ENCODE results near the gene ART3. TPM values are rescaled to one million over a fixed set of nuclear protein-coding genes. Genes with fewer than 3 reads are reported as not detected.

The ART3 gene
- total RNA-seq, 2 experiments from 2014 or later, result not detected

DNA sequence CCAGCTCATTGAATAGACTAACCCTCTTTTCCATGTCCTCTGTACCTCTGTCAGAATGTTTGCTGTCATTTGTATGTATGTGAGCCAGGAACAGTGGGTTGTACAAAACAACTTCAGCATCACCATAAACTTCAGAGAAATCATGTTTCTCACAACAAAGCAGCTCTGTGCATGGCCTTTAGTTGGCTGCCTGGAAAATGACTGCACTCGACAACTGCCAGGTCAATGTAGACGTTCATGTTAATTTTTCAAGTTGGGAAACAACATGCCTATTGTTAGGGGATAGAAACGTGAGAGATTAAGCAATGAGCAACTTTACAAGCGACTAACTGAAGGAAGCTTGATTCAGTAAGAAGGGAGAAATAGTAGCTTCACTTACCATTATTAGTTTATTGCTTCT lies 20.8 kb upstream of the ART3 start:
- no peak overlapping the region for H3K4me3 Mint-ChIP-seq
- H3K27ac Mint-ChIP-seq, result no peak overlapping the region
- H3K36me3 Mint-ChIP-seq (ENCODE audit: low read depth), result no peaks in the 10 kb centered on the region
- ATAC-seq (no peak), DNase-seq (no peak)
- TF ChIP-seq, protein P1, sequence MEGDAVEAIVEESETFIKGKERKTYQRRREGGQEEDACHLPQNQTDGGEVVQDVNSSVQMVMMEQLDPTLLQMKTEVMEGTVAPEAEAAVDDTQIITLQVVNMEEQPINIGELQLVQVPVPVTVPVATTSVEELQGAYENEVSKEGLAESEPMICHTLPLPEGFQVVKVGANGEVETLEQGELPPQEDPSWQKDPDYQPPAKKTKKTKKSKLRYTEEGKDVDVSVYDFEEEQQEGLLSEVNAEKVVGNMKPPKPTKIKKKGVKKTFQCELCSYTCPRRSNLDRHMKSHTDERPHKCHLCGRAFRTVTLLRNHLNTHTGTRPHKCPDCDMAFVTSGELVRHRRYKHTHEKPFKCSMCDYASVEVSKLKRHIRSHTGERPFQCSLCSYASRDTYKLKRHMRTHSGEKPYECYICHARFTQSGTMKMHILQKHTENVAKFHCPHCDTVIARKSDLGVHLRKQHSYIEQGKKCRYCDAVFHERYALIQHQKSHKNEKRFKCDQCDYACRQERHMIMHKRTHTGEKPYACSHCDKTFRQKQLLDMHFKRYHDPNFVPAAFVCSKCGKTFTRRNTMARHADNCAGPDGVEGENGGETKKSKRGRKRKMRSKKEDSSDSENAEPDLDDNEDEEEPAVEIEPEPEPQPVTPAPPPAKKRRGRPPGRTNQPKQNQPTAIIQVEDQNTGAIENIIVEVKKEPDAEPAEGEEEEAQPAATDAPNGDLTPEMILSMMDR (IDR thresholded peaks at IDR 0.05), result no peak
- H3K4me1 Mint-ChIP-seq (ENCODE audit: low read depth), result peaks cover 24% of the 10 kb centered on the region
- intact Hi-C loops (cut with micrococcal nuclease), result no loop called here
- H3K9me3 Mint-ChIP-seq, result no peaks in the 10 kb centered on the region
- POLR2A ChIA-PET, result interaction anchor here (0.6 to 0.7 kb wide), 2 partner anchors 15 to 97 kb away, joined by 3 read pairs; no protein-coding TSS in a partner anchor
- peaks cover 25% of the 10 kb centered on the region for H3K27me3 Mint-ChIP-seq
- CTCF ChIA-PET, result interaction anchor here (0.9 to 4.0 kb wide), 6 partner anchors 10 to 159 kb away, joined by 3 to 30 read pairs (median 6); no protein-coding TSS in a partner anchor

DNA sequence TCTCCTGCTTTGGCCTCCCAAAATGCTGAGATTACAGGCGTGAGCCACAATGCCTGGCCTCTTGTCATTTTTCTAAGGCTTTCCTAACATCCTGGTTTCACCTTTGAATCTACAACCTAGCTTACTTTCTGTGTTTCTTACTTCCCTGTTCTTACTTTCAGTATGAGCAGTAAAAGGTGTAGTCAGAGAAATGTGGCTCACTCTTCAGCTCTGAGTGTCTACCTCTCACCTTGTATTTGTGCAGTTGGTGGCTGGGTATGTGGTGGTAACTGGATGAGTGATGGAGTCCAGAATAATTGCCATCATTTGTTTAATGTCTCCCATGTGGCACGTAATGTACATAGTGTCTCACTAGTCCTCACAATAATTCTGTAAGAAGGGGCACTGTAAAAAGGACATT lies 19.5 kb upstream of the ART3 start:
- ATAC-seq (peak; percentile 80), DNase-seq (peak; percentile 44)
- POLR2A ChIA-PET, result no interaction called here
- peaks cover 24% of the 10 kb centered on the region for H3K27me3 Mint-ChIP-seq
- no peaks in the 10 kb centered on the region for H3K36me3 Mint-ChIP-seq (ENCODE audit: low read depth)
- TF ChIP-seq, protein P1 (IDR thresholded peaks at IDR 0.05), result no peak
- no peak overlapping the region for H3K4me3 Mint-ChIP-seq
- intact Hi-C loops (cut with micrococcal nuclease), result no loop called here
- H3K4me1 Mint-ChIP-seq (ENCODE audit: low read depth), result peaks cover 35% of the 10 kb centered on the region
- CTCF ChIA-PET, result interaction anchor here (1.1 to 4.0 kb wide), 5 partner anchors 9 to 160 kb away, joined by 3 to 30 read pairs (median 7); no protein-coding TSS in a partner anchor
- no peaks in the 10 kb centered on the region for H3K9me3 Mint-ChIP-seq
- H3K27ac Mint-ChIP-seq, result no peak overlapping the region

DNA sequence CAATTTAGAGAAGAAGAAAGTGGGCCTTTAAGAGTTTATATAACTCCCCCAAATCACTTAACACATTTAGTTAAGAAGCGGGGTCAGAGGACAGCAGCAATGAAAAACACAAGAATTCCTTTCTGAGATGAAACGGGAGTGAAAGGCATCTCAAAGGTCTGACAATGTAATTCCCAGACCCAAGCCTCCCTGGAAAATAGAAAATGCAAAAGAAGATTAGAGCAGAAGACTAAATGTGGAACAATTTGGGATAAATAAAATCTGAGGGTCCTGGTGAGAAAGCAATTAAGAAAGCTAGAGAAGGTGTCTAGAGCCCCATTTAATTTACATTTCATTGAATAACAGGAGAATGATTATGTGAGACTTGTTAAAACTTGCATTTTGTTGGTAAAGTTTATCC lies 19.1 kb upstream of the ART3 start:
- ATAC-seq (no peak), DNase-seq (no peak)
- no peaks in the 10 kb centered on the region for H3K36me3 Mint-ChIP-seq (ENCODE audit: low read depth)
- H3K27me3 Mint-ChIP-seq, result peaks cover 24% of the 10 kb centered on the region
- no peak overlapping the region for H3K4me3 Mint-ChIP-seq
- no peak overlapping the region for H3K27ac Mint-ChIP-seq
- H3K4me1 Mint-ChIP-seq (ENCODE audit: low read depth), result peaks cover 39% of the 10 kb centered on the region
- TF ChIP-seq, protein P1 (IDR thresholded peaks at IDR 0.05), result no peak
- ChIA-PET POLR2A (interaction anchor here (0.8 kb wide), 1 partner anchor 60 kb away, joined by 3 read pairs; no protein-coding TSS in a partner anchor), CTCF (interaction anchor here (0.8 to 4.0 kb wide), 3 partner anchors 11 to 60 kb away, joined by 3 to 30 read pairs (median 4); no protein-coding TSS in a partner anchor)
- no peaks in the 10 kb centered on the region for H3K9me3 Mint-ChIP-seq
- intact Hi-C loops (cut with micrococcal nuclease), result no loop called here

DNA sequence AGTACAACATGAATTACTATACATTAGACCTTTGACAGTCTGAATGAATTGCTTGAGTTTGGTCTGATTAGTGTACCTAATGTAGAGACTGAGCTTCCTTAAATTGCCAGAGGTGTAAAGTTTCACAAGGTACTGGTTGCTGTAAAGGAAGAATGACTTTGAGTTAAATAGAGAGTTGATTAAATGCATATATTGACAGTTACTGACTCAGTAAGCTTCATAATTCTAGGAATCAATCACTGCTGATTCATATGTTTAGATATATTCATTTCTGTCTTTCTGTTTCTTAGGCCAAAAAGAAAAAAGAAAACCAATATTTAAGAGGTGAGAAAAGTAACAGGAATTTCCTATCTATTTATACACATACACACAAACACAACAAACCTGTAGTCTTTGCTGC lies 16.2 kb upstream of the ART3 start:
- Mint-ChIP-seq H3K27me3 (peaks cover 37% of the 10 kb centered on the region), H3K4me3 (no peak overlapping the region), H3K4me1 (ENCODE audit: low read depth) (peaks cover 56% of the 10 kb centered on the region), H3K36me3 (ENCODE audit: low read depth) (no peaks in the 10 kb centered on the region), H3K27ac (peak overlapping the region; percentile 62), H3K9me3 (no peaks in the 10 kb centered on the region)
- no peak for DNase-seq
- peak; percentile 70 for ATAC-seq
- TF ChIP-seq, protein P1 (IDR thresholded peaks at IDR 0.05), result no peak
- CTCF ChIA-PET, result interaction anchor here (1.1 to 2.4 kb wide), 5 partner anchors 9 to 66 kb away, joined by 3 to 23 read pairs (median 6); no protein-coding TSS in a partner anchor
- intact Hi-C loops (cut with micrococcal nuclease), result no loop called here
- POLR2A ChIA-PET, result interaction anchor here (1.1 to 1.7 kb wide), 2 partner anchors 34 to 43 kb away, joined by 4 to 5 read pairs; no protein-coding TSS in a partner anchor

DNA sequence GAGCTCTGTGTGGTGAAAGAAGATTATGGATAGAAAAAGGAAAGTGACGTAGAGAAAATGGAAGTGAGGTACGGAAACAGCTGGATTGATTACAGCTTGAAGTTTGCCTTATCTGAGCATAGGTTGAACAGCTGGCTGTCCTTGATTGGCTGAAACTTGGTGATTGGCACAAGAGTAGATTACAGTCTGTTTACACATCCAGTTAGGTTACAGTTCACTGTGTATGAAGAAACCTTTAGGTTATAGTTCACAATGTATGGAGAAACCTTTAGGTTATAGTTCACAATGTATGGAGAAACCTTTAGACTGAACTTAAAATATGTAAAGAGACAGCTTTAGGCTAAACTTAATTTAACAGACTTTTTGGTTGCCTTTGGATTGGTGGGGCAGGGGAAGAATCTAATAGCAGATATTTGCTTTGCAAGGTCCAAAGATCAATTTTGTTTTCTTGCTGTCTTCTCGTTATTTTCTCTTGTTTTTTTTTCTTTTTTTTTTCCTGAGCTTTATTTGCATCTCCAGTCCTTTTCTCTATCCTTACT lies 15.6 kb upstream of the ART3 start:
- peak overlapping the region; percentile 62 for H3K27ac Mint-ChIP-seq
- no peak overlapping the region for H3K4me3 Mint-ChIP-seq
- ChIA-PET CTCF (interaction anchor here (1.1 to 2.4 kb wide), 5 partner anchors 8 to 67 kb away, joined by 3 to 23 read pairs (median 6); no protein-coding TSS in a partner anchor), POLR2A (interaction anchor here (0.7 to 1.7 kb wide), 4 partner anchors 34 to 607 kb away, joined by 3 to 5 read pairs (median 4); partner anchors contain the start of gene SDAD1)
- DNase-seq (no peak), ATAC-seq (no peak)
- H3K36me3 Mint-ChIP-seq (ENCODE audit: low read depth), result no peaks in the 10 kb centered on the region
- peaks cover 33% of the 10 kb centered on the region for H3K27me3 Mint-ChIP-seq
- intact Hi-C loops (cut with micrococcal nuclease), result no loop called here
- H3K4me1 Mint-ChIP-seq (ENCODE audit: low read depth), result peaks cover 56% of the 10 kb centered on the region
- H3K9me3 Mint-ChIP-seq, result no peaks in the 10 kb centered on the region
- TF ChIP-seq, protein P1 (IDR thresholded peaks at IDR 0.05), result no peak

Data from activated CD8-positive, alpha-beta T cell treated with anti-CD3 and anti-CD28 coated beads for 36 hours (primary cell).